NCI-H2107 treated with DMSO at 0.1 percent for 48 hours (cell line): ENCODE measurements around the gene PLEKHA7.
A peak's percentile ranks its signal among the peaks of the same experiment; 100 is the strongest.
"Not testable (repeated sequence)": the region's sequence is repeated elsewhere in the genome, so short reads cannot be mapped to it uniquely, and the experiment has no call there.

Experiments used
- DNase-seq: peaks from one replicate; lab custom pipeline; 2025; ENCODE audit not compliant: unreplicated experiment; lab: John Stamatoyannopoulos, UW

Gene PLEKHA7, protein sequence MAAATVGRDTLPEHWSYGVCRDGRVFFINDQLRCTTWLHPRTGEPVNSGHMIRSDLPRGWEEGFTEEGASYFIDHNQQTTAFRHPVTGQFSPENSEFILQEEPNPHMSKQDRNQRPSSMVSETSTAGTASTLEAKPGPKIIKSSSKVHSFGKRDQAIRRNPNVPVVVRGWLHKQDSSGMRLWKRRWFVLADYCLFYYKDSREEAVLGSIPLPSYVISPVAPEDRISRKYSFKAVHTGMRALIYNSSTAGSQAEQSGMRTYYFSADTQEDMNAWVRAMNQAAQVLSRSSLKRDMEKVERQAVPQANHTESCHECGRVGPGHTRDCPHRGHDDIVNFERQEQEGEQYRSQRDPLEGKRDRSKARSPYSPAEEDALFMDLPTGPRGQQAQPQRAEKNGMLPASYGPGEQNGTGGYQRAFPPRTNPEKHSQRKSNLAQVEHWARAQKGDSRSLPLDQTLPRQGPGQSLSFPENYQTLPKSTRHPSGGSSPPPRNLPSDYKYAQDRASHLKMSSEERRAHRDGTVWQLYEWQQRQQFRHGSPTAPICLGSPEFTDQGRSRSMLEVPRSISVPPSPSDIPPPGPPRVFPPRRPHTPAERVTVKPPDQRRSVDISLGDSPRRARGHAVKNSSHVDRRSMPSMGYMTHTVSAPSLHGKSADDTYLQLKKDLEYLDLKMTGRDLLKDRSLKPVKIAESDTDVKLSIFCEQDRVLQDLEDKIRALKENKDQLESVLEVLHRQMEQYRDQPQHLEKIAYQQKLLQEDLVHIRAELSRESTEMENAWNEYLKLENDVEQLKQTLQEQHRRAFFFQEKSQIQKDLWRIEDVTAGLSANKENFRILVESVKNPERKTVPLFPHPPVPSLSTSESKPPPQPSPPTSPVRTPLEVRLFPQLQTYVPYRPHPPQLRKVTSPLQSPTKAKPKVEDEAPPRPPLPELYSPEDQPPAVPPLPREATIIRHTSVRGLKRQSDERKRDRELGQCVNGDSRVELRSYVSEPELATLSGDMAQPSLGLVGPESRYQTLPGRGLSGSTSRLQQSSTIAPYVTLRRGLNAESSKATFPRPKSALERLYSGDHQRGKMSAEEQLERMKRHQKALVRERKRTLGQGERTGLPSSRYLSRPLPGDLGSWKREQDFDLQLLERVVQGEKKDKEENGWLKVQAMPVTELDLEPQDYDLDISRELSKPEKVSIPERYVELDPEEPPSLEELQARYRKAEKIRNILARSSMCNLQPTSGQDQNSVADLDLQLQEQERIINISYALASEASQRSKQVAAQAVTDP

DNA sequence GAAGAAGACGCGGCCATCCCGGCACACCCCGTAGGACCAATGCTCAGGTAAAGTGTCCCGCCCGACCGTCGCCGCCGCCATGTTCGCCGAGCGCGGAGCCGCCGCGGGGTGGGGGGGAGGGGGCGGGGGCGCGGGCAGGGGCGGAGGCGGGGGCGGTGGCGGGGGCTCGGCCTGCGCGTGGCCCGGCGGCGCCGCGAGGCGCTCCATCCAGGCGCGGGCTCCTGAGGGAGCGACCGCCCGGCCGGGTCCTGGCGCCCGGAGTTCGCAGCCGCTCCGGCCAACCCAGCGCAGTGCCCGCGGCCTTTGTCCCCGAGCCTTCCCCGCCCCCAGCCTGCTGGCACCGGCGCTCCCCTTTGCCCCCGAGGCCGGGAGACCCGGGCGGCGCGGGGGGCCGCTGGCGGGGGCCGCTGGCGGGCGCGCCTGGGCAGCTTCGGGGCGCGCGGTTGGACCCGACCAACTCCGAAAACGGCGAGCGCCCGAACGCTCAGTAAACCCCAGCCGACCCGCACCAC is at the start of gene PLEKHA7:
Gene PLEKHA7 (minus strand): TSS at position 94 of the 512 bp plus-strand sequence. CDS start 13 bp downstream, at position 81.
- no peak for DNase-seq

DNA sequence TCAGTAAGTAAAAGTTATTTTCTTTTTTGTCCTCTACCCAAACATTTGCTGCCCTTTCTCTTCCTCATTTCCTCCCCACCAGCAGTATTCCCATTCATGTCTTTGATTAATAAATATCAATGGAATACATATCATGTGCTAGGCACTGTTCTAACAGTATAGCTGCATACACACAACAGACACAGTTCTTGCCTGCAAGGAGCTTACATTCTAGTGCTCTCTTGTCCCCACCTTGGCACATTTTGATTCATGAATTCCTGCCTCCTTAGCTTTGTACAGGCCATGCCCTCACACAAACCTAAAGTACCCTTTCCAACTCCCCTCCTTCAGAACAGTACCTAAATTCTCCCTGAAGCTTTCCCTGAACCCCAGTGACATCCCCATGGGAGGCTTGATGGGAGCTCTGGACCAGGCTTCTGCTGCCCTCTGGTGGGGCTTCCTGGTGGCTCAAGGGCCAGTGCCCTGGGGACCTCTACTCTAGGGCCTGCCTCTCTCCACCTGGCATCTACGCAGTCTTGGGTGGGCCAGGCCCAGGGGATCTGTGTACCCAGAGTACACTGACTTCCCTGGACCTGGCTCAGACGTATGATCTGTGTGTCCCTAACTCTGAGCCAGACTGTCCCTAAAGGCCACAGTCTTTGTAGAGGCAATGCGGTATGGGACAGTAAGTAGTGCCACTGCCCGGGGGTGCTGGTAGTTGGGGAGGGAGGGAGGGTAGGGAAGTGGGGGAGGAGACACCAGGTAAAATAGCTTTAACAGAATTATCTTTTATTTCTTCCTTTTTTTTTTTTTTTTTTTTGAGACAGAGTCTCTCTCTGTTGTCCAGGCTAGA is 49.2 kb upstream of the PLEKHA7 start:
- DNase-seq: peak; percentile 56

DNA sequence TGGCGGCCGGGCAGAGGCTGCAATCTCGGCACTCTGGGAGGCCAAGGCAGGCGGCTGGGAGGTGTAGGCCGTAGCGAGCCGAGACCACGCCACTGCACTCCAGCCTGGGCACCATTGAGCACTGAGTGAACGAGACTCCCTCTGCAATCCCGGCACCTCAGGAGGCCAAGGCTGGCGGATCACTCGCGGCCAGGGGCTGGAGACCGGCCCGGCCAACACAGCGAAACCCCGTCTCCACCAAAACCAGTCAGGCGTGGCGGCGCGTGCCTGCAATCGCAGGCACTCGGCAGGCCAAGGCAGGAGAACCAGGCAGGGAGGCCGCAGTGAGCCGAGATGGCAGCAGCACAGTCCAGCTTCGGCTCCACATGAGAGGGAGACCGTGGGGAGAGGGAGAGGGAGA is 36.9 kb upstream of the PLEKHA7 start:
- not testable (repeated sequence) for DNase-seq

DNA sequence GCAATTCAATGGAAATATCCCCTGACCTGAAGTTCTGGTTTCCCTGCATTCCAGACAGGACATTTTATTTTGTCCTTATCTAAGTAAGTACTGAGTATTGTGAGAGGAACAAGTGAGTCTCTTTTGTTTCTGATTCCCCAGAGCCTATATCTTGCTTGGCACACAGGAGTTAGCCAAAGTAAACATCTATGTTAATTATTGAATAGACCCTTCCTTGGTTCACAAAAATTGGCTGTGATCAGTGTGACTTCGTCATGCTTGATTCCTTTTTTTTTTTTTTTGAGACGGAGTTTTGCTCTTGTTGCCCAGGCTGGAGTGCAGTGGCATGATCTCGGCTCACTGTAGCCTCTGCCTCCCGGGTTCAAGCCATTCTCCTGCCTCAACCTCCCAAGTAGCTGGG is 34.3 kb upstream of the PLEKHA7 start:
- DNase-seq: not testable (repeated sequence)

DNA sequence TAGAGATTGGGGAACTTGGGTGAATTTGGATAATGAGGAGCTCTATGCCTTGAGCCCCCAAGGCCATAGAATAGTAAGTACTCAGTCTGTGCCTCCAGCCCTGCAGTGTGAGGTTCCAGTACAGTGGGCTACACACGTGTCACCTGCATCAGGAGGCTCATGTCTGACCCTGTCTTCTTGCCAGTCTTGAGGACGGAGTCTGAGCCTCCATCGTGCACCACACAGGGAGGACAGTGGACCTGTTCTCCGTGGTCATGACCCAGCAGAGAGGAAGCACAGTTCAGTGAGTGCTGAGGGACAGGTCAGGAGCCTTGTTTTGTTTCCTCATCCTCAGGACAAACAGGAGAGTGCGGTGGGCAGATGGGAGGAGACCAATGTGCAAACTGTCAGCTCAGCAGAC is 32.5 kb upstream of the PLEKHA7 start:
- DNase-seq: no peak

DNA sequence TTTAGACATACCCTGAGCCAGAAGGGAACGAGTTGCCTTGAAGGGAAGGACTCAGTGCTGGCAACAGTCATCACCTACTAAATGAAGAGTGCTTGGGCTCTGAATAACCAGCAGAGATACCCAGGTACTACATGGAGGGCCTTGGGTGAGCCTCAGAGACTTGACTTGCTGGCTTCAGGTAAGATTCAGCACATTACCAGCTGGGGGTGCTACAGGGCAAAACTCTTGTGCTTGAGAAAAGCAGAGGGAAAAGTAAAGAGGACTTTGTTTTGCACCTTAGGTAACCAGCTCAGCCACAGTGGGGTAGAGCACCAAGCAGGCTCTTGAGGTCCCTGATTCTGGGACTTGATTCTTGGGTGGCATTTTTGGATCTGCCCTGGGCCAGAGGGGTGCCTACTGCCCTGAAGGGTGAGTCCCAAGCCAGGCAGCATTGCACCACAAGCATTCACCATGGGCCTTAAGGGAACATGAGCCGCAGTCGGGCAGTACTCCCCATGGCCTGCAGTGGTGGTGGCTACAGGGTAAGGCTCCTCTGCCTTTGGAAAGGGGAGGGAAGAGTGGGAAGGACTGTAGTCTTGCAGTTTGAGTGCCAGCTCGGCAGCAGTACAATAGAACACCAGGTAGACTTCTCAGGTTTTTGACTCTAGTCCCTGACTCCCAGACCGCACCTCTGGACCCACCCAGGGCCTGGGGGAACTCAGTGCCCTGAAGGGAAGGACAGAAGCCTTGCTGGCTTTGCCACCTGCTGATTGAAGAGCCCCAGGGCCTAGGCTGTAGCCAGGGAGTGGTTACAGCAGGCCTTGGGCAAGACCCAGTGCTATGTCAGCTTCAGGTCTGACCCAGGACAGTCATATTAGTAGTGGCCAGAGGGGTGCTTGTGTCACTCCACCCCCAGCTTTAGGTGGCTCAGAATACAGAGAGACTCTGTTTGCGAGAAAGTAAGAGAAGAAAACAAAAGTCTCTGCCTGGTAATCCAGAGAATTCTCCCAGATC is 22.7 kb upstream of the PLEKHA7 start:
- no peak for DNase-seq

DNA sequence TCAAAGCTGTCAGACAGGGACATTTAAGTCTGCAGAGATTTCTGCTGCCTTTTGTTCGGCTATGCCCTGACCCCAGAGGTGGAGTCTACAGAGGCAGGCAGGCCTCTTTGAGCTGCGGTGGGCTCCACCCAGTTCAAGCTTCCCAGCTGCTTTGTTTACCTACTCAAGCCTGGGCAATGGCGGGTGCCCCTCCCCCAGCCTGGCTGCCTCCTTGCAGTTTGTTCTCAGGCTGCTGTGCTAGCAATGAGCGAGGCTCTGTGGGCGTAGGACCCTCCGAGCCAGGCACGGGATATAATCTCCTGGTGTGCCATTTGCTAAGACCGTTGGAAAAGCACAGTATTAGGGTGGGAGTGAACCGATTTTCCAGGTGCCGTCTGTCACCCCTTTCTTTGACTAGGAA is 19.8 kb upstream of the PLEKHA7 start:
- not testable (repeated sequence) for DNase-seq

DNA sequence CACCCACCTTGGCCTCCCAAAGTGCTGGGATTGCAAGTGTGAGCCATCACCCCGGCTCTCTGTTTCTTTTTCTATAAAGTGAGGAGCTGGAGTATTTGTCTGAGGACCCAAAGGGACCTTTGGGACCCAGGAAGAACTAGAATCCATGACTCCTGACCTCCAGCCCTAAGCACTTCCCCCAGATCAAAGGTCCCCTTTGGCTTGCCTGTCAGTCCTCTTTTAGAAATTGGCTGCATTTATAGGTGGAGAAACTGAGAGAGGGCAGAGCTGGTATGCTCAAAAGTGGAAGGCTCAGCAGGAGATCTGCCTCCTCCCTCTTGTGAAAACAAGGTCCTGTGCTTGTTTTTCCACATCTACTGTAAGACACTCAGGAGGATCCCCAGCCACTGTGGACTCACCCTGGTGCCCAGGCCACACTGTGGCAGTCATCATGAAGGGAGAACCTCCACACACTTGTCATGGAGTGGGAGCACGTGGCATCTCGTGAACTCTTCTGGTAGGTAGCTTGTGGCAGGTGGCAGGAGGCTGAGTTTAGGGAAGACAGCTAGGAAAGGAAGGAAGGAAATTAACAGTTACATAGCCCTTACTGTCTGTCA is 12.4 kb upstream of the PLEKHA7 start:
- DNase-seq: no peak

DNA sequence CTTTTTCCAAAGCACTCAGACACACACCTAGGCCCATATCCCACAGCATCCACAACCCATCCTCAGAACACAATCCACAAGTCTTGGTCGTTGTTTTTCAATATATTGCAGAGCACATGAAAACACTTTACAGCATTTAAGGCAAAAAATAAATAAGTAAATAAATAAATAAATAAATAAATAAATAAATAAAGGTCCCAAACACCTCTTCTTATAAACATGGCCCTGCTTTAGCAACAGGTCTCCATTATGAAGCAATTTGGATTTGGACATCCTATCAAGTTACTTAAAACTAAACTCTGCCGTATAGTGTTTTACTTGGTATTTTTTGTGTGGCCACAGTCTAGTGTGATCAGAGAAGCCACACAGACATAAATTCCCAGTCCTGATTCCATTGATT is 10.7 kb upstream of the PLEKHA7 start:
- DNase-seq: no peak

DNA sequence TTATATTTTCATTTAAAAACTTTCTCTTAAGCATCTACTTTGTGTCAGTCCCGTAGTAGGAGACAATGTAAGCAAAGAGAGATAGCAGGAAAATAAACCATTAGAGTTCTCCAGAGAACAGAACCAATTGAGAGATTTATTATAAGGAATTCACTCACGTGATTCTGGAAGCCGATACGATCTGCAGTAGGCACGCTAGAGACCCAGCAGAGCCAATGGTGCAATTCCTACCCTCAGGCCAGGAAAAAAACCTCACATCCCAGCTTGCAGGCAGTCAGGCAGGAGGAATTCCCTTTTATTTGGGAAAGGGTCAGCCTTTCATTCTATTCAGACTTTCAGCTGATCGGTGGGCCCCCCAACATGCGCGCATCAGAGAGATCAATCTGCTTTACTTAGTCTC is 7.3 kb upstream of the PLEKHA7 start:
- DNase-seq: no peak

DNA sequence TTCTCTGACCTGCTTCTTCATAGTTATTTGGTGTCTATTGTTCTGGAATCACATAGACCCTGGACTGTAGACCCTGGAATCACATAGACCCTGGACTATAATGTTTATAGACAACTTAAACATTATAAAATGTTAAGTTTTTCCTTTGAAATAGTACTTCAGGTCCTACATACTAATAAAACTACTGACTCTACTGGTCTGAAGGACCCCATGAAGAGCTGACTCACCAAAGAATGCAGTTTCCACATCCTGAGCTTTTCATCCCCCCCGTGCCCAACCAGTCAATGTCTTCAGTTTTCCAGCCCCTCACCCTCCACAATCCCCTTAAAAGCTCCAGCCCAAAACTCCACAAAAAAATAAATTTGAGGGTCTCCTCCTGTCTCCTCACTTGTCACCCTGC is 6.6 kb upstream of the PLEKHA7 start:
- DNase-seq: no peak

DNA sequence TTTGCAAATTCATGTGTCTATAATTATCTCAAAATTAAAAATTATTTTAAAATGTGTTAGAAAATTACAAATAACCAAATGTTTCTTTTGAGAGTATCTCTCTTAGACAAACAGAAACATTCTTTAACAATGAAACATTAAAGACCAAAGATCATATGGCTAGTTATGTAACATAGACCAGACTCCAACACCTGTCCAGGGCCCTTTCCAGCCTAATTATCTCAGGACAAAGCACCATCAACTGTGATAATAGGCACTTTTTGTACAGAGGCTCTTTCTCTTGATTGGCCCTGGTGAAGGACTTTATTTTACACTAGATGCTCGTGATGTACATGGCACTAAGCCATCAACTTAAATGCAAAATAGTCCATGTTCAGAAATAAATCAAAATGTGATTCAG is 5.0 kb upstream of the PLEKHA7 start:
- peak; percentile 42 for DNase-seq

DNA sequence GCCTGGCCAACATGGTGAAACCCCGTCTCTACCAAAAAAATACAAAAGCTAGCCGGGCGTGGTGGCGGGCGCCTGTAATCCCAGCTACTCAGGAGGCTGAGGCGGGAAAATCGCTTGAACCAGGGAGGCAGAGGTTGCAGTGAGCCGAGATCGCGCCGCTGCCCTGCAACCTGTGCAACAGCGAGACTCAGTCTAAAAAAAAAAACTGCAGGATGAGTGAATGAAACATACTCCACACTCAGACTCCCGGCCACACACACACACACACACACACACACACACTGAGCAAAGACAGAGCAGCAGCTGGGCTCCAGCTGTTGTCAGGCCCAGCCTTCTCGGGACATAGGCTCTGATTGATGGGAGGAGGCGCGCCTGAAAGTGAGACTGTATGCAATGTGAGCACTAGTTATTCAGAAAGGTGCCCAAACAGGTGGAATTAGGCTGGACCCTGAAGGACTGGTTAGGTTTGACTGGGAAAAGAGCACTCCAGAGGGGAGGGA is 1.5 kb upstream of the PLEKHA7 start:
- no peak for DNase-seq

DNA sequence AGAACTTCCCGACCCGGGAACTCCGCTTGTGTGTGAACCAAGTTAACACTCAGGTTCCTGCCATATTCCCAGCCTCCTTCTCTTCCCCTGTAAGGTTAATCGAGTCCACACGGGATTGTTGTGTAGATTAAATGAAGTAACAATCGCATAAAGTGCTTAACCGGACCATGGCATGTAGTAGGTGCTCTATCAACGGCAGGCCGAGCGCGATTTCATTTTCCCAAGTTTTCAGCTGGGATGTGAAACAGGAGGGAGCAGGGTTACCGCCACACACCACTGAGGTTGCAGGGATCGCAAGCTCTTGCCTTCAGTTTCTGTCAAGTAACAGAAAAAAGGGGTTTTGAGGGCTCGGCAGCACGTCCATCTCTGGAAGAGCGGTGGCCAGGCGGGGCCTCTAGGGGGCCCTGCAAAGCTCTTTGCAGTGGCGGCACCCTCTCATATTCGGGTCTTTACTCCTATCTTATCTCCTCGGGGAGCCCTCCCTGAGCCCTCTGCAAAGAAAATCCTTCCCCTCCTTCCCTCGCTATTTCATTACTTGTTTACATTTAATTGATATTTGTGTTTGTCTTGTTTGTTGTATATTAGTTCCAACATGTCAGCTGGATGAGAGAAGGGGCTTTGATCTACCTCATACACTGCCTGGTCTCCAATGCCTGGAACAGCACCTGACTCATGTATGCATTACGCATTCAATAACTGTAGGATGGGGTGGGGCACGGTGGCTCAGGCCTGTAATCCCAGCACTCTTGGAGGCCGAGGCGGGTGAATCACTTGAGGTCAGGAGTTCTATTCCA is 816 bp upstream of the PLEKHA7 start:
- no peak for DNase-seq

DNA sequence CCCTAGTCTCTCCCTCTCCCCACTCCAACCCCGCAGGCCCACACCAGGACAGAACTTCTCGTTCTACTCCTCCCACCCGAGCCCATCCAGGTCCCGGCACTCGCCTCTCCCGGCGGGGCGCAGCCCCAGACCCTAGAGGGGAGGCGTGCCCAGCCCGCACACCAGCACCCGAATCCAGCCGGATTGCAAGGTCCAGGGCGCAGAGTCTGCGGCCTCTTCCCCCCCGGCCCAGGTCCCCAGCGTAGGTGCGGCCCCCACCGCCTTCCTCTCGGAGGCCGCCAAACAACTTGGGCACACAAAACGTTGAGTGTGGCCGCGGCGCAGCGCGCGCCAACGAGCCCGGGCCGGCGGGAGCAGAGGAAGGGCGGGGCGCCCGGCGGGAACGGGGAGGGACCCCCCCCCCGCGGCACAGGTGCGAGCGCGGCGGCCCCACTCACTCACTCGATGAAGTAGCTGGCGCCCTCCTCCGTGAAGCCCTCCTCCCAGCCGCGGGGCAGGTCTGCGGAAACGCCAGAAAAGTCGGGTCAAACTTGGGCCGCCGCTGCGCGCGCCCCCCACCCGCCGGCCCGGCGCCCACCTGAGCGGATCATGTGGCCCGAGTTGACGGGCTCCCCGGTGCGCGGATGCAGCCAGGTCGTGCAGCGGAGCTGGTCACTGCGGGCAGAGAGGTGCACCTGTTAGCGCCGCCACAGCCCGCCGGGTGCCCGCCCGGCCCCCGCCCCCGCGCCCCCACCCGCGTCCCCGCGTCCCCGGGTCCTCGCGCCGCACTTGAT is 480 bp downstream of the PLEKHA7 start:
- DNase-seq: no peak

DNA sequence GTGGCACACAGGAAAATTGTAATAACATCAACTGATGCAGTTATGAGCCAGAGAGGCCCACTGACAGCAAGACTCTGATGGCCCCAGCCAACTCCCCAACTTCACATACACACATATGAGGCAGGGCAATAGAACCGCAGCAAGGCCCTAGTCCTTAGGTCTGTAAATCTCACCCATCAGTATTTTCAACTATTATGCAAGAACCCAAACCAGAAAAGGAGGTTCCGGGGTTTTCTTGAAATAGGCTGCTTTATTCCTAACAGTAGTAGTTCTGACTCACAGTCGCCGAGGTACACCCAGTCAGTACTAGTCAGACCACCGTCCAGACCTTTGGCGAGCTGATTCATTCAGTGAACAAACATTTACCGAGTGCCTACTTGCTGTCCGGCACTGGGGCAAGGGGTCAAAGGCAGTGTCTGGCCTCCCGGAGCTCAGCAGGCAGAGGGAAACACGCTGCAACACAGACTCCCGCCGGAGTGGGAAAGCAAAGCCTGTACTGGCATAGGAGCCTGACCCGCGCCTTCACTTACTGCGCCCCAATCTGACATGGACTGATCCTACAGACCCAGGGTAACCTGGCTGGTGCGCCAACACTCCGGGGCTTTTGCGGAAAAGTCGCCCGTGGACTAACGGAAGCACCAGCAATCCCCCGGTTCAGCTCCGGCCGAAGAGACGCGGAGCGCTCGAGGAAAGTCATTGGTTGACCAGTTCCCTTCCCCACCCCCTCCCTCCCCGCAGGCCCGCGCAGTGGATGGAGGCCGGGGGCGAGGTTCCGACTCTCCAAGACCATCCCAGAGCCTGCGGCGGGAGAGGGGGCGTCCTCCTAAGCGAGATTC is 1.3 kb downstream of the PLEKHA7 start:
- DNase-seq: no peak
